Measurements from ENCODE around the gene ITIH2. TPM values are rescaled to one million over a fixed set of nuclear protein-coding genes. Genes with fewer than 3 reads are reported as not detected.

The ITIH2 gene
- polyA plus RNA-seq, 4 donors: 0.12 TPM; not detected in 3

DNA sequence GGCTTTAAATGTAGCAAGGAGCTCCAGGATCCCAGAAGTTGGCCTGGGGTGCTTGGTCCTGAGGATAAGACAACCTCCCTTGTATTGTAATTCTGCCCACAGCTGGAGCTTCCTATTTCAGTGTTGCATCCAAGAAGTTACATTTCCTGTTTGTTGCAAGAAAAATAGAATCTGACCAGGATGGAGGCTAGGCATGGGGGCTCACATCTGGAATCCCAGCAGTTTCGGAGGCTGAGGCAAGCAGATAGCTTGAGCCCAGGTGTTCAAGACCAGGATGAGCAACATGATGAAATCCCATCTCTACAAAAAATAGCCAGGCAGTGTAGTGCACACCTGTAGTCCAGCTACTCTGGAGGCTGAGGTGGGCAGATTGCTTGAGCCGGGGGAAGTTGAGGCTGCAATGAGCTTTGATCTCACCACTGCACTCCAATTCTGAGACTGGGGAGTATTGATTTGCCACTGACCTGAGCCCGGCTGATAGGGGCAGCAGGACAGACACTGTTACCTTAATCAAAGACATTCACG lies 766 bp upstream of the ITIH2 start:
- no peak for DNase-seq
- H3K9me3 ChIP-seq (ENCODE audit: control insufficient read depth in 2 of 2, insufficient read depth in 1 of 2, low read depth in 1 of 2, low read length in 1 of 2): no peaks in the 10 kb centered on the region
- H3K4me3 ChIP-seq (ENCODE audit: low read depth in 1 of 3, low read length in 3 of 3): no peak overlapping the region
- no peaks in the 10 kb centered on the region for H3K36me3 ChIP-seq (ENCODE audit: control insufficient read depth in 3 of 3, insufficient read depth in 2 of 3, low read depth in 1 of 3, low read length in 3 of 3)
- FAIRE-seq: no peak
- peaks cover 0 to 11% (median 0%) of the 10 kb centered on the region in 3 donors for H3K27me3 ChIP-seq (ENCODE audit: control insufficient read depth in 3 of 3, insufficient read depth in 3 of 3, low read length in 3 of 3)
- 71 to 80% (median 80%) methylated on average over 4 of the region's 4 CpGs for WGBS, 3 donors
- no peaks in the 10 kb centered on the region for H3K4me1 ChIP-seq (ENCODE audit: control insufficient read depth in 3 of 3, insufficient read depth in 2 of 3, low read depth in 1 of 3, low read length in 2 of 3)
- H3K27ac ChIP-seq (ENCODE audit: low read depth in 1 of 3, low read length in 2 of 3): no peak overlapping the region

DNA sequence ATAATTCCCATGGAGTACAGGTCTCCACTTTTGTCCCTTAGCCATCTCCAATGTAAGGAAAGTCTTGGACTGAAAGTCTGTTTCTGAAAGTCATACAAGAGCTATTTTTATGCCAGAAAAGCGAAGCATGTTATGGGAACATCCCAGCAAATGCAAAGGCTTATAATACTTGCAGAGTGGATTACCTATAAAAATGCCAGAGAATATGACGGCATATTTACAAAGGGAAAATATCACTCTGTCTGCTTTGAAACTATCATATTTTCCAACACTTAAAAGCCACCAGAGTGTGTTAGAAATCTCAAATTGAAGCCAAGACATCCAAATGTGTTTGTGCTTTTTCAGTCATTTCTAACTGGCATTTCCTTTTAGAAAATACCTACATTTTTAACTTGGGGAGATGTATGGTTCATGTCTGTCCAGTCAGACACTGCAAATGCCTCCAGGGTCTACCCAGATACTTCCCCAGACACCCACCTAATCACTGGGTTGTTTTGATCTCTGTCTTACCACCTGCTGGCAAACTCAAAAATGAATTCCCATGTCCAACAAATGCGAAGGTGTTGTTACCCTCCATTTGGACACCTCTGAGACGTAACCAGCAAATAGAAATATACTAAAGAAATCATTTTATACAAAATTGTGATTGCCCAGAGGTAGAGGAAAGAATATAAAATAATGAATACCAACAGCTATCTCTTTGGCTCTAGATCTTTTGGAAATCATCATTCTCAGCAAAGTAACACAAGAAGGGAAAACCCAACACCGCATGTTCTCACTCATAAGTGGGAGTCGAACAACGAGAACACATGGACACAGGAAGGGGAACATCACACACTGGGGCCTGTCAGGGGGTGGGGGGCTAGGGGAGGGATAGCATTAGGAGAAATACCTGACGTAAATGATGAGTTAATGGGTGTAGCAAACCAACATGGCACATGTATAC lies 1.2 kb downstream of the ITIH2 start:
- Histone ChIP-seq H3K27me3 (ENCODE audit: control insufficient read depth in 3 of 3, insufficient read depth in 3 of 3, low read length in 3 of 3) (peaks cover 0 to 11% (median 0%) of the 10 kb centered on the region in 3 donors), H3K27ac (ENCODE audit: low read depth in 1 of 3, low read length in 2 of 3) (no peak overlapping the region), H3K36me3 (ENCODE audit: control insufficient read depth in 3 of 3, insufficient read depth in 2 of 3, low read depth in 1 of 3, low read length in 3 of 3) (no peaks in the 10 kb centered on the region), H3K4me1 (ENCODE audit: control insufficient read depth in 3 of 3, insufficient read depth in 2 of 3, low read depth in 1 of 3, low read length in 2 of 3) (no peaks in the 10 kb centered on the region), H3K4me3 (ENCODE audit: low read depth in 1 of 3, low read length in 3 of 3) (no peak overlapping the region), H3K9me3 (ENCODE audit: control insufficient read depth in 2 of 2, insufficient read depth in 1 of 2, low read depth in 1 of 2, low read length in 1 of 2) (no peaks in the 10 kb centered on the region)
- FAIRE-seq (no peak), DNase-seq (no peak)
- 84 to 89% (median 86%) methylated on average over 8 of the region's 8 CpGs for WGBS, 3 donors

DNA sequence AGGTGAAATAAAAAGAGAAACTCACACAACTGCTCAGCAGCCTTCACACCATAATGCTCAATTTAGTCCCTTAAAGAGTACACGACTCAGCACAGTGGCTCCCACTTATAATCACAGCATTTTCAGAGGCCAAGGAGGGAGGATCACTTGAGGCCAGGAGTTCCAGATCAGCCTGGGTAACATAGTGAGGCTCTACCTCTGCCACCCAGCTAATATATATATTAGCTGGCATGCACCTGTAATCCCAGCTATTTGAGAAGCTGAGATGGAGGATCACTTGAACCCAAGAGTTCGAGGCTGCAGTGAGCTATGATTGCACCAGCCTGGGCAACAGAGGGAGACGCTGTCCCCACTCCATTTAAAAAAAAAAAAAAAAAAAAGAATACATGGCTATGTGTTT lies 2.2 kb downstream of the ITIH2 start:
- Histone ChIP-seq H3K4me3 (ENCODE audit: low read depth in 1 of 3, low read length in 3 of 3) (no peak overlapping the region), H3K27ac (ENCODE audit: low read depth in 1 of 3, low read length in 2 of 3) (no peak overlapping the region), H3K27me3 (ENCODE audit: control insufficient read depth in 3 of 3, insufficient read depth in 3 of 3, low read length in 3 of 3) (peaks cover 0 to 11% (median 0%) of the 10 kb centered on the region in 3 donors), H3K9me3 (ENCODE audit: control insufficient read depth in 2 of 2, insufficient read depth in 1 of 2, low read depth in 1 of 2, low read length in 1 of 2) (no peaks in the 10 kb centered on the region), H3K4me1 (ENCODE audit: control insufficient read depth in 3 of 3, insufficient read depth in 2 of 3, low read depth in 1 of 3, low read length in 2 of 3) (no peaks in the 10 kb centered on the region), H3K36me3 (ENCODE audit: control insufficient read depth in 3 of 3, insufficient read depth in 2 of 3, low read depth in 1 of 3, low read length in 3 of 3) (no peaks in the 10 kb centered on the region)
- WGBS, 3 donors: 79 to 88% (median 86%) methylated on average over 3 of the region's 3 CpGs
- FAIRE-seq: no peak
- no peak for DNase-seq

DNA sequence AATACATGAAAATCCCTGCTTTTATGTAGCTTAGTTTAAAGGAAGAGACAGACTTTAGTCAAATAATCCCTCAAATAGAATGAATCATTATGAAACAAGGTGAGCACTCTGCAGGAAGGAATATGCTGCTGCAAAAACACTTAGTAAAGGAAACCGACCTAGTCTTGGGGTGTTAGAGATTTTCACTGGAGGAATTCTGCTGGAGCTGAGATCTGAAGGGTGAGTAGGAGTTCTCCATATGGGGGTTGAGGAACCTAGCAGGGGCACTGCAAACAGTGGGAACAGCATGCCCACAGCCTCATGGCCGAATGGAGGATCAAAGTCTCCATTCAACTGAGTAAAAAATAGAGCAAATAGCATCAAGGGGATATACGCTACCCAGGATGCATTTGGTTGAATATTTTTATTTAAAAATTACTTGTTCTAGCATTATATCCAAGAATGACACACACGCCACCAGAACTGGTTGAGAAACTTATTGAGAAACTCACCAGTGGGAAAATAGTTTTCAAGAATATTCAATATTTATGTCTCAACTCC lies 3.5 kb downstream of the ITIH2 start:
- DNase-seq (no peak), FAIRE-seq (no peak)
- Histone ChIP-seq H3K27me3 (ENCODE audit: control insufficient read depth in 3 of 3, insufficient read depth in 3 of 3, low read length in 3 of 3) (peaks cover 0 to 11% (median 0%) of the 10 kb centered on the region in 3 donors), H3K27ac (ENCODE audit: low read depth in 1 of 3, low read length in 2 of 3) (no peak overlapping the region), H3K36me3 (ENCODE audit: control insufficient read depth in 3 of 3, insufficient read depth in 2 of 3, low read depth in 1 of 3, low read length in 3 of 3) (no peaks in the 10 kb centered on the region), H3K4me1 (ENCODE audit: control insufficient read depth in 3 of 3, insufficient read depth in 2 of 3, low read depth in 1 of 3, low read length in 2 of 3) (no peaks in the 10 kb centered on the region), H3K4me3 (ENCODE audit: low read depth in 1 of 3, low read length in 3 of 3) (no peak overlapping the region), H3K9me3 (ENCODE audit: control insufficient read depth in 2 of 2, insufficient read depth in 1 of 2, low read depth in 1 of 2, low read length in 1 of 2) (no peaks in the 10 kb centered on the region)
- 65 to 78% (median 70%) methylated on average over 4 of the region's 4 CpGs for WGBS, 3 donors

DNA sequence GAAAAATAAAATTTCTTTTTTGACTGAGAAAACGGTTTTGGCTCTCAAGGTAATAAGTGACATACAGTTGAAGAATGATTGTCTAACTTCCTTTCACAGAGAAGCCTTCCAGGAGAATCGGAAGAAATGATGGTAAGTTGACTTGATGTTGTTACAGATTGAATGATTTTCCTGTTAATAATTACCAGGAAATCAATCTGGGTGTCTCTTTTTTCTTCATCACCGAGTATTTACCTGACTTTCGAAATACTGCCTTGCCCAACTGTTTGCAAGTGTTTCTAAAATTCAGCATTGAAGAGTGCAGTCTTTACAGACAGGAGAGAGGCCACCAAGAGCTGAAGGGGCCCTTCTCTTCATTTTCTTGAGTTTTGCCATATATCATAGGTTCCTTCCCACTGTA lies 4.0 kb downstream of the ITIH2 start:
- Histone ChIP-seq H3K4me3 (ENCODE audit: low read depth in 1 of 3, low read length in 3 of 3) (no peak overlapping the region), H3K36me3 (ENCODE audit: control insufficient read depth in 3 of 3, insufficient read depth in 2 of 3, low read depth in 1 of 3, low read length in 3 of 3) (no peaks in the 10 kb centered on the region), H3K27me3 (ENCODE audit: control insufficient read depth in 3 of 3, insufficient read depth in 3 of 3, low read length in 3 of 3) (peaks cover 0 to 11% (median 0%) of the 10 kb centered on the region in 3 donors), H3K4me1 (ENCODE audit: control insufficient read depth in 3 of 3, insufficient read depth in 2 of 3, low read depth in 1 of 3, low read length in 2 of 3) (no peaks in the 10 kb centered on the region), H3K27ac (ENCODE audit: low read depth in 1 of 3, low read length in 2 of 3) (no peak overlapping the region), H3K9me3 (ENCODE audit: control insufficient read depth in 2 of 2, insufficient read depth in 1 of 2, low read depth in 1 of 2, low read length in 1 of 2) (no peaks in the 10 kb centered on the region)
- 19 to 51% (median 32%) methylated on average over 4 of the region's 4 CpGs for WGBS, 3 donors
- FAIRE-seq (no peak), DNase-seq (peak in 1 of 2 donors; percentile 28)

DNA sequence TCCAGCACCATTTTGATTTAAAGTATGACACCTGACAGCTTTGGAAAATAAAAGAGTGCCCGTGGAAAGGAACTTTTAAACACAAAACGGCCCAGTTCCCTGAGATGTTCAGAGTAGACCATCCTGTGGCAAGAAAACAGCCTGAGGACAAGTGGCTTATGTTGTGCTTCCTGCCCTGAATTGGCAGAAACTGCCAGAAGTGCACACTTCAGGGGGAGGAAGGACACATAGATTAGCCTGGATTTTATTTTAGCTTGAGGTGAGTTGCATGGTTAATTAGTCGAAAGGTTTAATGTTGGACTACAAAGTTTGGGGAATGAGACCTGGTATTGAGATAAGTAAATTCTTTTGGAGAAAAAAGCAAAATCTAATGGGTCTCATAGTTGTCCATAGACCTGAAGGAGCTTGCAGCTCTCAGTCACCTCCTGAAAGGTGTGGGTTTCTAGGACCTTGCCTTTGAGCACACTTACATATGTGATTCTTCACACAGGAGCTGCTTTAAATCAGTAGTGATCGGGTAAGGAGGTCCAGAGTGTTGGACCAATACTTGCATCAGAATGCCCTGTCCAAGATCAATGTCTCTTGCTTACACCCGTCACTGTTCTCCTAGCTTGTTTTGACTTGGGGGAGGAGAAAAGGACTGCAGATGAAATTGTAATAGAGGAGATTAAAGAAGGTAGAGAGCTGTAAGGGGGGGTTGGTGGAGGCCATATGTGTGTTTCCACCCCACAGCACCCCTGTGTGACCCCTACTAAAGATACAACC lies 4.9 kb downstream of the ITIH2 start:
- DNase-seq: no peak
- Histone ChIP-seq H3K36me3 (ENCODE audit: control insufficient read depth in 3 of 3, insufficient read depth in 2 of 3, low read depth in 1 of 3, low read length in 3 of 3) (no peaks in the 10 kb centered on the region), H3K27ac (ENCODE audit: low read depth in 1 of 3, low read length in 2 of 3) (no peak overlapping the region), H3K4me3 (ENCODE audit: low read depth in 1 of 3, low read length in 3 of 3) (no peak overlapping the region), H3K9me3 (ENCODE audit: control insufficient read depth in 2 of 2, insufficient read depth in 1 of 2, low read depth in 1 of 2, low read length in 1 of 2) (no peaks in the 10 kb centered on the region), H3K27me3 (ENCODE audit: control insufficient read depth in 3 of 3, insufficient read depth in 3 of 3, low read length in 3 of 3) (peaks cover 0 to 6% (median 0%) of the 10 kb centered on the region in 3 donors), H3K4me1 (ENCODE audit: control insufficient read depth in 3 of 3, insufficient read depth in 2 of 3, low read depth in 1 of 3, low read length in 2 of 3) (no peaks in the 10 kb centered on the region)
- no peak for FAIRE-seq
- 79 to 85% (median 84%) methylated on average over 5 of the region's 5 CpGs for WGBS, 3 donors

DNA sequence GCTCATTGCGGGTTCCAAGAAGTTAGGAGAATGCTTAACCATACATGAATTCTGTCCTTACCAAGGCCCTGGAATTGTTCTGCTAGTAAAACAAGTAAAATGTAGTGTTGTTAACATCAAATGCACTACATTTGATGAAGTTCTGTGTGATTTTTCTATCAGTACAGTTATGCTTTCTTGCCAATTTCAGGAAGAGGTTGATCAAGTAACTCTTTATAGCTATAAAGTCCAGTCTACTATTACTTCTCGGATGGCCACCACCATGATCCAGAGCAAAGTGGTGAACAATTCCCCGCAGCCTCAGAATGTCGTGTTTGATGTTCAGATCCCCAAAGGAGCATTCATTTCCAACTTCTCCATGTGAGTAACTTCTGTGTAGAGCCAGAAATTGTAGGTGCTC lies 5.7 kb downstream of the ITIH2 start:
- Histone ChIP-seq H3K4me3 (ENCODE audit: low read depth in 1 of 3, low read length in 3 of 3) (no peak overlapping the region), H3K4me1 (ENCODE audit: control insufficient read depth in 3 of 3, insufficient read depth in 2 of 3, low read depth in 1 of 3, low read length in 2 of 3) (no peaks in the 10 kb centered on the region), H3K36me3 (ENCODE audit: control insufficient read depth in 3 of 3, insufficient read depth in 2 of 3, low read depth in 1 of 3, low read length in 3 of 3) (no peaks in the 10 kb centered on the region), H3K27me3 (ENCODE audit: control insufficient read depth in 3 of 3, insufficient read depth in 3 of 3, low read length in 3 of 3) (peaks cover 0 to 6% (median 0%) of the 10 kb centered on the region in 3 donors), H3K9me3 (ENCODE audit: control insufficient read depth in 2 of 2, insufficient read depth in 1 of 2, low read depth in 1 of 2, low read length in 1 of 2) (no peaks in the 10 kb centered on the region), H3K27ac (ENCODE audit: low read depth in 1 of 3, low read length in 2 of 3) (no peak overlapping the region)
- DNase-seq: no peak
- 90 to 92% (median 92%) methylated on average over 4 of the region's 4 CpGs for WGBS, 3 donors
- no peak for FAIRE-seq

DNA sequence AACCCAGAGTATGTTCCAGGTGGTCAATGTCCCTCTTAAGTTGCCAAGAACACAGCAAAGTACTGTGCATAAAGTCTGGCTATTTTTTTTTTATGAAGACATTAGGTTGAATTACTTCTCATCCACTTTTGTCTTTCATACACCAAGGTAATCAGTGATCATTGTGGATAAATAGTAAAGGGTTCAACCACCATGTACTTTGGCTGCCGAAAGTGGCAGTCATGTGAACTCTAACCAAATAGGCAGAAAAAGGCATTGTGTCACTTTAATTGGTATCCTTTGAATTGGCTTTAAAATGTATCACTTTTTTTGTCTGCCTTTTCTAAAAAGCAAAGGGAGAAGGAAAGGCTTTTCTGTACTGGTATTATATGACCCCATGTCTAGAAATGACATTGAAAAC lies 7.3 kb downstream of the ITIH2 start:
- WGBS, 3 donors: 85 to 91% (median 89%) methylated on average over 1 of the region's 1 CpG
- no peak overlapping the region for H3K27ac ChIP-seq (ENCODE audit: low read depth in 1 of 3, low read length in 2 of 3)

More for the DNA sequence above, 7.3 kb downstream of the ITIH2 start:
- H3K9me3 ChIP-seq (ENCODE audit: control insufficient read depth in 2 of 2, insufficient read depth in 1 of 2, low read depth in 1 of 2, low read length in 1 of 2): no peaks in the 10 kb centered on the region
- FAIRE-seq (no peak), DNase-seq (no peak)
- H3K4me1 ChIP-seq (ENCODE audit: control insufficient read depth in 3 of 3, insufficient read depth in 2 of 3, low read depth in 1 of 3, low read length in 2 of 3): no peaks in the 10 kb centered on the region
- H3K4me3 ChIP-seq (ENCODE audit: low read depth in 1 of 3, low read length in 3 of 3): no peak overlapping the region
- no peaks in the 10 kb centered on the region for H3K36me3 ChIP-seq (ENCODE audit: control insufficient read depth in 3 of 3, insufficient read depth in 2 of 3, low read depth in 1 of 3, low read length in 3 of 3)
- H3K27me3 ChIP-seq (ENCODE audit: control insufficient read depth in 3 of 3, insufficient read depth in 3 of 3, low read length in 3 of 3): peaks cover 0 to 3% (median 0%) of the 10 kb centered on the region in 3 donors

Measured in small intestine (tissue), 7 donors.